RWPE1 (cell line): ENCODE measurements around the gene CUX1.

ENCODE experiments used
- CTCF ChIA-PET: fragments of 350-600 bp; sonication (Branson Sonifier 250); formaldehyde crosslinking; extraction: SDS; loops from one replicate; lab custom pipeline; 2021; lab: Yijun Ruan, JAX
- POLR2A ChIA-PET: fragments of 400-600 bp; formaldehyde crosslinking; extraction: SDS; loops from one replicate; lab custom pipeline; 2020; ENCODE audit warnings: antibody characterized with exemption; ENCODE audit not compliant: low non-redundant PET; lab: Yijun Ruan, JAX
- DNase-seq: peaks from one replicate; pipeline ENCODE4 v3.0.0; 2012; ENCODE audit warnings: low spot score
- H3K27ac ChIP-seq: fragments of 450-650 bp; 2 replicates; pipeline ENCODE4 v1.5.1; 2017
- TF ChIP-seq, protein P1 (sequence below): fragments of 450-650 bp; conservative IDR thresholded peaks from 2 replicates; pipeline ENCODE4 v1.5.1; 2017; ENCODE audit warnings: low read depth, mild to moderate bottlenecking

CUX1 gene

DNA sequence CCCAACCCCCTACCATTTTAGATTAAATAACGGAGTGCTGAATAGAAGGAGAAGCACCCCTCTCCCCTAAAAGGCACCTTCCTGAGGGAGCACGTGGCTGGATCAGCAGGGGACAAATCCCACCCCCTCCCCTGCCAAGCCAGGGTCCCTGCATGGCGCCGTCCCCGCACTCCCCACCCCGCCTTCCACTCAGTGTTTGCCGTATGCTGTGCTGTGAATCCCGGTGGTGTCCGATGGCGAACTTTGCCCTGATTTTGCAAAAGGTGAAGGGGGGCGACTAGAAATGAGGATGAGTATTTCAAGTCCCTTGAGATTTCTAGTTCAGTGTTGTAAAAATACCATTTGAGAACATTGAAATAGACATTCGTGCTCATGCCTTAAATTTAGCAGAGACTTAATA is 385.8 kb downstream of the CUX1 start:
- no peak overlapping the region for H3K27ac ChIP-seq
- ChIA-PET POLR2A (no interaction called here), CTCF (no interaction called here)
- TF ChIP-seq, protein P1, sequence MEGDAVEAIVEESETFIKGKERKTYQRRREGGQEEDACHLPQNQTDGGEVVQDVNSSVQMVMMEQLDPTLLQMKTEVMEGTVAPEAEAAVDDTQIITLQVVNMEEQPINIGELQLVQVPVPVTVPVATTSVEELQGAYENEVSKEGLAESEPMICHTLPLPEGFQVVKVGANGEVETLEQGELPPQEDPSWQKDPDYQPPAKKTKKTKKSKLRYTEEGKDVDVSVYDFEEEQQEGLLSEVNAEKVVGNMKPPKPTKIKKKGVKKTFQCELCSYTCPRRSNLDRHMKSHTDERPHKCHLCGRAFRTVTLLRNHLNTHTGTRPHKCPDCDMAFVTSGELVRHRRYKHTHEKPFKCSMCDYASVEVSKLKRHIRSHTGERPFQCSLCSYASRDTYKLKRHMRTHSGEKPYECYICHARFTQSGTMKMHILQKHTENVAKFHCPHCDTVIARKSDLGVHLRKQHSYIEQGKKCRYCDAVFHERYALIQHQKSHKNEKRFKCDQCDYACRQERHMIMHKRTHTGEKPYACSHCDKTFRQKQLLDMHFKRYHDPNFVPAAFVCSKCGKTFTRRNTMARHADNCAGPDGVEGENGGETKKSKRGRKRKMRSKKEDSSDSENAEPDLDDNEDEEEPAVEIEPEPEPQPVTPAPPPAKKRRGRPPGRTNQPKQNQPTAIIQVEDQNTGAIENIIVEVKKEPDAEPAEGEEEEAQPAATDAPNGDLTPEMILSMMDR, result no peak
- no peak for DNase-seq

DNA sequence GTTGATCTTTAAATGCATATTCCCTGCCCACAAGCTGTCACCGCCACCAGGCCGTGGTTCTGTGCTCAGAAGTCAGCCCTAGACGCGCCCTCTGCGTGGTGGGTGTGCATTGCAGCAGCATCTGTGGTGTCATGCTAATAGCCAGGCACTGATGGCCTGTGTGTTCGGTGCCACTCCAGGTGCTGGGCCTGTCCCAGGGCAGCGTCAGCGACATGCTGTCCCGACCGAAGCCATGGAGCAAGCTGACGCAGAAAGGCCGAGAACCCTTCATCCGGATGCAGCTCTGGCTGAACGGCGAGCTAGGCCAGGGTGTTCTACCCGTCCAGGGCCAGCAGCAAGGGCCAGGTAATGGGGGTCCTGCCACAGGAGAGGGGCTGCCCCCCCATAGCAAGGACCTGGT is 386.8 kb downstream of the CUX1 start:
- ChIA-PET CTCF (no interaction called here), POLR2A (no interaction called here)

DNA sequence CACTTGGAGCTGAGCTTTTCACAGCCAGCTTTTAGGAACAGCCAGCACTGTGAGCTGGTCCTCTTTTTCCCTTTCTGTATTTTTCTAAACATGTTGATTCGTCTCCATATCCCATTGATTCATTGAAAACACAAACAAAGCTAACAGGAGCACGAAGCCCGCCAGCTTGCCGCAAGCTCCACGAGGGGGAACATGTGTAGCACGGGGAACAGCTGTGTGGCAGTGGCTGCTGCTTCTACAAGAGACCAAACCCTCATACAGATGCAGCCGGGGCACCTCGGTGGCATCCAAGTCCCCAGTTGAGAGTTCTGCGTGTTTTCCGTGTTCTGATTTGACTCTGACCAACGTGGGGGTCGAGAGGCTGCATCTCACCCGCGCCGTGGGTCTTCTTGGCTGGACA is 388.5 kb downstream of the CUX1 start:
- H3K27ac ChIP-seq, result no peak overlapping the region; the same call in 1 of the 2 replicates
- TF ChIP-seq, protein P1, result no peak
- CTCF ChIA-PET, result no interaction called here
- DNase-seq, result no peak
- POLR2A ChIA-PET, result no interaction called here

More for the DNA sequence above, 386.8 kb downstream of the CUX1 start:
- DNase-seq, result no peak
- no peak overlapping the region for H3K27ac ChIP-seq
- TF ChIP-seq, protein P1, result no peak

DNA sequence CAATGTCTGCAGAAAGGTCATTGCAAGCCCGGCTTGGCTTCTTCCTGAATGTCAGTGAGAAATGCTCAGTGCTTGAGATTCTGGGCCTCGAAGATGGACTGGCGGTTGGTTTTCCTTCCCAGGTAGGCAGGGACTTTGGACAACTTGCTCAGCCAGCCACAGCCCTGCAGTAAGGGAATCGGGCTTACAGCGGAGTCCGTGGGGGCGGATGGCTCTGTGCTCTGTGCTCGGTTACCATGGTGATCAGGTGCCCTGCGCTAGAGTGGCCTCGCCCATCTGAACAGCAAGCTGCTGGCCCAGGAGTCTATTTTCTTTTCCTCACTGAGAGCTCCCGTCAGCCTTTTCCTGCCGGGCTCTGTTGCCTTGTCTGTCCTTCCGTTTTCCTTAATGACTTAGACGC is 391.4 kb downstream of the CUX1 start:
- ChIA-PET CTCF (no interaction called here), POLR2A (no interaction called here)
- TF ChIP-seq, protein P1, result no peak
- H3K27ac ChIP-seq, result peak overlapping the region; percentile 21
- no peak for DNase-seq

DNA sequence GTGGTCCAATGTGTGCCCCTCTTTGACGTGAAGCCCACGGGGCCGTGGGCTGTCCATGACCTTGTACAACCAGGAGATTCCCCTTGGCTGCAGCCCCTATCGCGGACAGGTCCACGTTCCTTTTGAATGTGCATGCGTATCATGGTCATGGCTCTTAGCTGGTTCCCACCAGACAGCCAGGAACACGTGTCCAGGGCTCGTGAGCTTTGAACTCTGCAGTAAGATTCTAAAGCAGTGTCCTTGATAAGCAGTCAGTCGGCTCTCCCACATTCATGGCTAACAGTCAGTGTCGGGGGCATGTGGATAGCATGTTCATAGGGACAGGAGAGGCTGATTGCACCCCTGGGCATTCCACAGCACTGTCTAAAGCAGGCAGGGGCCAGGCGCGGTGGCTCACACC is 393.4 kb downstream of the CUX1 start:
- no peak overlapping the region for H3K27ac ChIP-seq
- ChIA-PET CTCF (no interaction called here), POLR2A (no interaction called here)
- DNase-seq, result no peak
- TF ChIP-seq, protein P1, result no peak

DNA sequence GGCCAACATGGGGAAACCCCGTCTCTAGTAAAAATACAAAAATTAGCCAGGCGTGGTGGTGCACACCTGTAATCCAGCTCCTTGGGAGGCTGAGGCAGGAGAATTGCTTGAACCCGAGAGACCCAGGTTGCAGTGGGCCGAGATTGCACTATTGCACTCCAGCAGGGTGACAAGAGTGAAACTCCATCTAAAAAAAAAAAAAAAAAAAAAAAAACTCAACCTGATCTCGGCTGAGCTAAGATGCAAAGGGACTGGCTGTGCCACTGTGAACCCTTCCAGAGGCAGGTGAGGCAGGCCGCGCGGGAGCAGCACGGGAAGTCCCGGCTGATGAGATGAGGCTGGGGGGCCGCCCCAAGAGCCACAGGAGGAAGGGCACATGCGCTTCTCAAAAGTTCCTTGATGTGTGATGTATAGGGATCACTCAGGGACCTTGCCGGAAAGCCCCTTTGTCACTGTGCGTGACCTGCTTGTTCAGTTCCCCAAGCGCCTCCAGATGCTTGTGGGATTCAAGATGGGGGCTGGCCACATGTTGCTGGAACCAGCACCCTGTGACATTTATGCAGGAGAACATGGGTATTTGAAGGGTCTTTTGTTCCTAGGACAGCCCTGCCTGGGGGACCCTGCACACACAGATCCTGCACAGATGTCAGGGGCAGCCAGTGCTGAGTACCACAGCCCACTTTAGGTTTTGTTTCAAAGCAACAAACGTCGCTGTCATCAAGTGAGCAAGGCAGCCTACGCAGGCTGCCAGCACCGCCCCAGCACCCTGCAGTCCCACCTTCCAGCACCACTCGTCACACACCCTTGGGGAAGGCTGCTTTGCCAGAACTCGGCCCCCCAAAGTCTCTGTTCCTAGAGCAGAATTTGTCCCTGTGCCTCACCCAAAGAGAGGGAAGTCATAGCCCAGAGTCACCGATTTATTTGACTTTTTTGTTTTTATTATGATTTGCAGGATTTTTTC is 394.4 kb downstream of the CUX1 start:
- CTCF ChIA-PET, result interaction anchor here (0.6 kb wide), 2 partner anchors 21 to 185 kb away, joined by 3 read pairs; partner anchors contain the start of gene PRKRIP1
- TF ChIP-seq, protein P1, result no peak
- POLR2A ChIA-PET, result no interaction called here

More for the DNA sequence above, 394.4 kb downstream of the CUX1 start:
- H3K27ac ChIP-seq, result no peak overlapping the region
- no peak for DNase-seq
